Right lung (tissue), 5 donors: ENCODE data around the gene NDFIP2. TPM values are rescaled to one million over a fixed set of nuclear protein-coding genes. Genes with fewer than 3 reads are reported as not detected.
A peak's percentile ranks its signal among the peaks of the same experiment; 100 is the strongest.

Experiments used
- DNase-seq, 2 donors: peaks; one replicate each; pipeline ENCODE4 v3.0.0-alpha.2; 2013
- polyA plus RNA-seq, 5 donors: library from polyadenylated mRNA; unstranded; fragments of 120-200 nt; gene quantifications; one replicate each; pipeline versions ENCODE4 v1.2.1 to v1.2.3, GENCODE V29; 2013; ENCODE audit warnings: inconsistent platforms in 1 of 5, low replicate concordance in 1 of 5; ENCODE audit not compliant: insufficient read length in 5 of 5, insufficient read depth in 1 of 5

NDFIP2 gene
- polyA plus RNA-seq, 5 donors: 30.2 to 40.4 (median 37.4) TPM

- DNase-seq: no peak
Observed at GRCh38 chr13:79457390-79457789, 23.6 kb upstream of the NDFIP2 start.

DNA sequence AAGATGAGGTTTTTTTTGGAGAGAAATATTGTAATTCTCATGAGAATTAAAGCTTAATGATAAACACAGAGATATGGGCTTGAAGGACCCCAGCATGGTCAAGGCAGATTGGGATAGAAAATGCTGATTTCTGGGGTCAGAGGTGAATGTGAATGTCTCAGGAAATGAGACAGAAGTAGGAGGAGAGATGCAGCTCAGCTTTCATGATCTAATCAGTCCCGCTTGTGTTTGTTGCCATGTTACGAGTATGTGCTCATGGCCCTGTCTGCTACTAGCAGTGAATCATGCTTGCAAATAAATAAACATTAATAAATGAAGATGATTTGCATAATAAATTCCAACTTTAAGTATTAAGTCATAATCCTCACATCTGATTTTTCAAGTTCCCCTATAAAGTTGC, 23.0 kb upstream of the NDFIP2 start:
- DNase-seq: no peak

- no peak for DNase-seq
Observed at GRCh38 chr13:79458436-79458835, 22.5 kb upstream of the NDFIP2 start.

DNA sequence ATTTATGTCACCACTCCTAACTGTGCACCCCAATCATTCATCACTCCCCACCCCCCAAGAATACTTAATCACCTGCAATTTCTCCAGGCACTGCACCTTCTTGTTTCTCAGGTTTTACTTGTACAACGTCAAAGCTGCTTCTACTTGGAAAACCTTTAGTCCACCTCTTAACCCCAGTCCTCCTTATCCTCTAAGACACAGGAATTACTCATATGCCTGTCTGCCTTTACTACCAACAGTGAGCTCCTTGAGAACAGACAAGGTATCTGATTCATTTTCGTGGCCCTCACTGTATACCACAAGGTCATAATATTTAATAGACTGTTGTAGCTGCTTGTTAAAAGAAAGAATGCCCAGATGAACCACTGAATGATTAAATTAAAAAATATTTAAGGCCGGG, 21.0 kb upstream of the NDFIP2 start:
- no peak for DNase-seq

GRCh38 chr13:79462895-79463294, 18.1 kb upstream of the NDFIP2 start:
- DNase-seq: no peak

DNA sequence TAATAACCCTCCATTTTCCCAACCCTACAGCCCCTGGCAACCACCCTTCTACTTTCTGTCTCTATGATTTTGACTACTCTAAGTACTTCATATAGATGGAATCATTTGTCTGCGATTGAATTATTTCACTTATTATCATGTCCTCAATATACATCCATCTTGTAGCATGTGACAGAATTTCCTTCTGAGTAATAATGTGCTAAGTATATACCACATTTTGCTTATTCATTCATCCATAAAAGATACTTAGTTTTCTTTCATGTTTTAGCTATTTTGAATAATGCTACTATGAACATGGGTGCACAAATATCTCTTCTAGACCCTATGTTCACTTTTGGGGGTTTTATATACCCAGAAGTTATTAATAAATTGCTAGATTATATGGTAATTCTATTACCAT, 17.4 kb upstream of the NDFIP2 start:
- DNase-seq: no peak

- no peak for DNase-seq
Observed at GRCh38 chr13:79466872-79467271, 14.1 kb upstream of the NDFIP2 start.

- DNase-seq: no peak
Observed at GRCh38 chr13:79468402-79468801, 12.6 kb upstream of the NDFIP2 start.

GRCh38 chr13:79468819-79469218, 12.1 kb upstream of the NDFIP2 start:
- DNase-seq: no peak

DNA sequence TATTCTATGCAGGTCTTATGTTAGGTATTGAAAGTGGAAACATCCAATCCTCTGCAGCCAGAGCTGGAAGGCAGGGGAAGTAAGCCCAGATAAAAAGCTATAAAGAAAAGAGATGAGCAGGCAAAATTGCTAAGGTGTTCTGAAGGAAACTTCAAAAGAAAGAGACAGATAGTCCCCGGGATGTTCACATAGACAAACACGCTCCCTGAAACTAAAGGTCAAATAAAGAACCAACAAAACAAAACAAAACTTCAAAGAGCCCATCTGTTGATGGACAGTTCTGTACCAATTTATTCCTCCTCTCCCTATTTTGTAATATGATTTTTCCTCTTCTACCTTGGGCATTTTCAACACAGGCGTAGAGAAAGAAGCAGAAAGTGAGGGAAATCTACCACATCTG, 11.3 kb upstream of the NDFIP2 start:
- DNase-seq: no peak

GRCh38 chr13:79470666-79471065, 10.3 kb upstream of the NDFIP2 start:
- no peak for DNase-seq

DNA sequence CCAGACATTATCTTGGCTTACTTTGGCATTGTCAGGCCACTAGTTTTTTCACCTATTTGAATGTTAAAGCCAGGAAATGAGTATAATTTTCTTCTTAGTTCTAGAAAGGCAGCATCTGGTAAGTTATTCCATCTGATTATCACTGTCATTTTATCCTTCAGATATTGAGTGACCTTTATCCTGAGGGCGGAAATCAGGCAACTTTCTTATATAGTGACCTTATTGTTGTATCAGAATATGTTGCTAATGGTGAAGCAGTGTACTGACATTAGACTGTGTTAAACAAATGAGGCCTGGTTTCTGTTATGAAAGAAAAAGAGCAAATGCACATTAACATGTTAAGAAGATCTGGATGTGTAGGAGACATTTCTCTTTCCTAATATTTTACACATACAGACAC, 5.4 kb upstream of the NDFIP2 start:
- DNase-seq: no peak

GRCh38 chr13:79477968-79478367, 3.0 kb upstream of the NDFIP2 start:
- DNase-seq: no peak

GRCh38 chr13:79479882-79480281, 1.1 kb upstream of the NDFIP2 start:
- no peak for DNase-seq

GRCh38 chr13:79481685-79482052, 714 bp downstream of the NDFIP2 start:
- DNase-seq: no peak

DNA sequence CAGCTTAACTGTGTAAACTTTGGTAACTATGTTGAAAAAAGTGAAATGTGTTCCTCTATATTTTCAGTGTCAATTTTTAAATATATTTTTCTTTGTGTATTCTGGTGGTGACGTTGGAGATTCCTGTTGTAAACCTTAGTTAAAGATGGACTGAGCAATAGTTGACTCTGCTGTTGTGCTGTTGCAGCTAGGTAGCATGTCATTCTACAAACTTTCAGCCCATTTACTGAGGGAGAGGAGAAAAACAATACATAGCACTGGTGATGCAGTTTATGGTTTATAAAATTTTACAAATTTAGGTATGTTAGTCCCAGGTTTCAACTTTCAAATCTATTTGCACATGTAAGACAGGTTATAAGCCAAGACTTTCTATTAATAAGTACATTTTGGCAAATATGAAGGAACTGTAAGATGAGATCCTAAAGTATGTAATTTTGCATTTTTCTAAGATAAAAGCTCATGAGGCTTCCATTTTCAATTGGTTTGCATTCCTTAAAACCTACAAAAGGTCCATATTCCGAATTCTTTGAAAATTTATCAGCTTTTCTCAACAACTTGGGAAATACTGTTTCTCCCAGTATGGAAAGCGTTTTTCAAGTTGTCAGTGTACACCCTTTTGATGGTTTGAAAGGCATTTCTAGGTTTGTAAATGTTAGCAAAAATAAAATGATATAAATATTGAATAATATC, 1.5 kb downstream of the NDFIP2 start:
- DNase-seq: no peak

DNA sequence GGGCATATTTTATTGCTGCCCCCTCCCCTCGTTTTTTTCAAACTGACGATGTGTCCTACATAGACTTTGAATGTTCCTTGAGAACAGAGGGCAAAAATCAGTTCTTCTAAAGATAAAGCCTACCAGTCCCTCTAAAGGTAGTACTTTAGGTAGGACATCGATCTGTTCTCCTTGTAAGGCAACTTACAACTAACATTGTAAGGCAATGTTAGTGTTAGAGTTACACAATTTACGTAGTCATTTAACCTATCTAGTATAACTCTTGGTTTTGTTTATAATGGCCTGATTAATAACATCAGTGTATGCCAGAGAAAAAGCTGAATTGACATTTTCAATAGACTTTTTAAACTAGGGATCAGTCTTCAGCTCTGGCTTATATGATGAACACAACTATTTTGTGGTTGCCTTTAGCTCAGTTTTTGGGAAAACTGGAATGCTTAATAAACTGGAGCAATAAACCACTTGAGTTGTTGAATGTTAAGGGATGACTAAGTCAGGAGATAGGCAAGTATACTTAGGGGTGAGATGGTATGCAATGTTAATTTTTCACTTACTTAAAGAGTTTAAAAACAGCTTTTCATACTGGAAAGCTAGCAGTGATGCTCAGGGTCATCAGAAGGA, 2.2 kb downstream of the NDFIP2 start:
- DNase-seq: no peak

DNA sequence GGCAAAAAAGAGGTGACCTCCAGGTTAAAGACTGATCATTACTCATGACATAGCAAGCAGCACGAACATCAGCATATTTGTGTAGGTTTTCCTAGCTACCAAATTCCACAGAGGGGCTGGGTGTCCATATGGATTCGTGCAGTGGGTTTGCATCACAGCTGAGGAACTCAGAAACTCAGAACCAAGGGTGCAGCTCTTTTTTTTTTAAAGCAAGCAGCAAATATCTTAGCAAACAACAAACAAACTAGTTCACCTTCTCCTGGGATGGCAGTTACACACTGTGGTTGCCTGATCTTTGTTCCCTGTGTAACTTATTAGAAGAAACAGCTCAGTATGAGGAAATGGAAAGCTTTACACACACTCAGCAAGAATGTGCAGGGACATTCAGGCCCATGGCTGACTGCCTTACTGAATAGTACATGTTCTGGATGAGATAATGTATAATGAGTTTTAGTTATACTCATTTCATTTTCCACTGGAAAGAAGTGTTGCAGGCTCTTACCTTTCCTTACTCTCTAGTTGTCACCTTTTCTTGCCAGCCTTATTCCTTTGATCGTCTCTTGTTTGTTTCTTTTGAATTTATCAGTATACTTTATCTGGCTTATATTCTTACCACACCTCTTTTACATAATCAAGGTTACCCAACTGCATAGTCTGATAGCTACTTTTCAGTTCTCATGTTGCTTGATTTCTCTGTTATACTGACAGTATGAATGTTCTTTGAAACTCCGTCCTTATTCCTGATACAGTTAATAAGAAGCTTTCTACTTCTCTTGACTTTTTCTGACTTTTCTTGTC, 4.3 kb downstream of the NDFIP2 start:
- DNase-seq: peak; percentile 23 to 29

GRCh38 chr13:79486433-79487188, 5.7 kb downstream of the NDFIP2 start:
- no peak for DNase-seq

DNA sequence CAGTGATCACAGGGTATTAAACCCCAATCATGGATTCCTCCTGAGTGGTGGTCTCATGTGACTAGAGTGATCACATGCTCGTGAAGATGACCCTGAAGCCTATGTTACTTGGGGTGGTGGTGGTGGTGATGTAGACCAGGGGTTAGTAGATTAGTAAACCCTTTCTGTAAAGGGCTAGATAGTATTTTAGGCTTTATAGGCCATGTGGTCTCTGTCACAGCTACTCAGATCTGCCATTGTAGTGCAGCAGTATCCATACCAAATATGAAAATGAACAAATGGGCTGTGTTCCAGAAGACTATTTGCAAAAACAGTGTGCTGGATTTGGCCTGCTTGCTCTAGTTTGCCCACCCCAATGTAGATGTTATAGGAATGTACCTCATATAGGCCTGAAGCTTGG, 9.4 kb downstream of the NDFIP2 start:
- no peak for DNase-seq

DNA sequence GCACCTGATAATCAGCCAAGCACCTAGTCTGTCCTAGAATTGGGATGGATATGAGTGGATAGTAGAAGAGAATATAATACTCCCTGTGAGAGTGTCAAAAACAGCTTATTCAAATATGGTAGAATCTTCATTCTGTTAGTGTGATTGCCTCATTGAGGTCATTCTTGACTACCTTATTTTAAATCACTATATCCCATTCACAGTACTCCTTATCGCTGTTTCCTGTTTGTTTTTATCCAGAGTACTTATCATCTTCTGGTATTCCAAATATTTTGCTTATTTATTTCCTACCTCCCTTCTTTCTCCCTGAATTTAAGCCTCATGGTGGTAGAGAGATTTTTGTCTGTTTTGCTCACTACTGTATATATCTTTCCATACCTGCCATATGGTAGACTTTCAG, 9.9 kb downstream of the NDFIP2 start:
- DNase-seq: no peak

DNA sequence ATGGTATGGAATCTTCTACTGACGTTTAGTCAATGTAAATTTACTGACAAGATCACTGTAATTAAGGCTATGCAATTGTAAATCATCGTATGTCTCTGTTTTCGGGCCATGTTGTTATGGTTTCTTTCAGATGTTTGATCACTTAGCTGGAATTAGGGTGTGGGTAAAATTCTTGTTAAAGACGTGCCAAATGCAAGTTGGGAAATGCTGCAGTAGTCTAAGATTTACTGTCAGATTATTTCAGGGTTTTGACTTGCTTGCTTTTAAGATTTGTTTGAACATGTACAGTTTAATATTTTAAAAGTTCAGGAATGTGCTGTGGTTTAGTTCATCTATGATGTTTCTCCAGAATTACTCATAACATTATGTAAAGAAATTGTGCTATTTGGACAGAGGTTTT, 10.8 kb downstream of the NDFIP2 start:
- DNase-seq: peak; percentile 31 to 37
